K562 (cell line): Measurements from ENCODE around the gene ARSK. TPM values are rescaled to one million over a fixed set of nuclear protein-coding genes. Genes with fewer than 3 reads are reported as not detected.

Experiments used
- CHD2 ChIP-seq: IDR thresholded peaks from 2 replicates; pipeline ENCODE4 v1.6.1; 2011; ENCODE audit warnings: low read depth, low read length
- E2F6 ChIP-seq, 2 experiments: IDR thresholded peaks; 2 replicates each; pipeline ENCODE4 v1.6.1; 2011; ENCODE audit warnings: borderline replicate concordance in 1 of 2, control low read depth in 1 of 2, low read depth in 1 of 2, low read length in 1 of 2, mild to moderate bottlenecking in 1 of 2, mixed read lengths in 1 of 2, moderate library complexity in 1 of 2; ENCODE audit not compliant: insufficient read depth in 1 of 2, insufficient read length in 1 of 2, poor library complexity in 1 of 2, severe bottlenecking in 1 of 2; ENCODE audit errors: extremely low read depth in 1 of 2
- ELK1 ChIP-seq: sonication (generic); formaldehyde crosslinking; IDR thresholded peaks from 2 replicates; pipeline ENCODE4 v1.8.1; 2022; ENCODE audit warnings: missing genetic modification reagents
- GATA2 ChIP-seq: sonication (generic); formaldehyde crosslinking; IDR thresholded peaks from 2 replicates; pipeline ENCODE4 v1.4.0; 2020; ENCODE audit warnings: mild to moderate bottlenecking, missing genetic modification reagents
- MAZ ChIP-seq, 2 experiments: fragments of 450-650 bp in 1 of 2; sonication (generic) in 1 of 2; formaldehyde crosslinking; IDR thresholded peaks in 1 of 2; conservative IDR thresholded peaks in 1 of 2; 2 replicates each; pipeline versions ENCODE4 v1.4.0 to v1.5.0; 2020; ENCODE audit warnings: mild to moderate bottlenecking in 1 of 2, missing genetic modification reagents in 1 of 2
- MBD2 ChIP-seq: sonication (generic); IDR thresholded peaks from 2 replicates; pipeline ENCODE4 v1.6.1; 2016; ENCODE audit warnings: low read depth, borderline replicate concordance
- NFE2 ChIP-seq: IDR thresholded peaks from 2 replicates; pipeline ENCODE4 v1.6.1; 2014; ENCODE audit warnings: antibody characterized with exemption, low read depth
- NFRKB ChIP-seq: fragments of 450-650 bp; IDR thresholded peaks from 2 replicates; pipeline ENCODE4 v1.6.1; 2016; ENCODE audit warnings: low read depth
- NFYB ChIP-seq: IDR thresholded peaks from 2 replicates; pipeline ENCODE4 v1.6.1; 2011; ENCODE audit warnings: mild to moderate bottlenecking, moderate library complexity; ENCODE audit not compliant: insufficient read length; ENCODE audit errors: extremely low read depth
- RAD51 ChIP-seq: fragments of 450-650 bp; IDR thresholded peaks from 2 replicates; pipeline ENCODE4 v1.7.1; 2016; ENCODE audit warnings: low read depth, mild to moderate bottlenecking, borderline replicate concordance
- RB1 ChIP-seq: fragments of 450-650 bp; IDR thresholded peaks from 2 replicates; pipeline ENCODE4 v1.6.1; 2017; ENCODE audit warnings: low read depth, mild to moderate bottlenecking
- STAT5A ChIP-seq: IDR thresholded peaks from 2 replicates; pipeline ENCODE4 v1.6.1; 2012; ENCODE audit warnings: low read length, inconsistent platforms, borderline replicate concordance
- TFAM ChIP-seq: fragments of 250-450 bp; sonication (Bioruptor Pico); conservative IDR thresholded peaks from 2 replicates; pipeline ENCODE4 v1.5.0; 2021; ENCODE audit warnings: mild to moderate bottlenecking, moderate library complexity
- ZKSCAN3 ChIP-seq: fragments of 250-450 bp; sonication (Bioruptor Pico); IDR thresholded peaks from 2 replicates; pipeline ENCODE4 v1.4.0; 2020
- ZNF280A ChIP-seq: fragments of 450-650 bp; IDR thresholded peaks from 2 replicates; pipeline ENCODE4 v1.6.1; 2018; ENCODE audit warnings: mild to moderate bottlenecking, low read depth; ENCODE audit not compliant: partially characterized antibody
- ZNF316 ChIP-seq: fragments of 450-650 bp; IDR thresholded peaks from 2 replicates; pipeline ENCODE4 v1.6.1; 2016
- polyA plus RNA-seq, 8 experiments: library from polyadenylated mRNA; depleted of rRNA in 4 of 8; stranded (reverse) in 5 of 8; unstranded in 3 of 8; fragments of >200 nt; fragmentation: Nextera tagmentation in 2 of 8; fragmentation: Illumina TruSeq in 1 of 8; extraction: Ambion mirVana in 2 of 8; extraction: Trizol in 1 of 8; gene quantifications; 2 replicates each; pipeline versions ENCODE4 v1.2.1 to v1.2.3, GENCODE V29; 2011 to 2014; ENCODE audit warnings: inconsistent platforms in 1 of 8, missing spikeins in 1 of 8
- total RNA-seq, 7 experiments: library from RNA; depleted of rRNA in 6 of 7; stranded (reverse); fragments of >200 nt in 6 of 7; fragmentation: Illumina TruSeq in 2 of 7; extraction: Trizol in 2 of 7; gene quantifications; 2 replicates each; pipeline versions ENCODE4 v1.2.1 to v1.2.3, GENCODE V29; 2011 to 2021; ENCODE audit warnings: low replicate concordance in 1 of 7

Gene ARSK
- total and polyA plus RNA-seq, 9 of the 15 experiments (the other 6 are each of a cell fraction or from before 2014, with no cell fraction given): 2.7 to 9.4 (median 7.1) TPM

DNA sequence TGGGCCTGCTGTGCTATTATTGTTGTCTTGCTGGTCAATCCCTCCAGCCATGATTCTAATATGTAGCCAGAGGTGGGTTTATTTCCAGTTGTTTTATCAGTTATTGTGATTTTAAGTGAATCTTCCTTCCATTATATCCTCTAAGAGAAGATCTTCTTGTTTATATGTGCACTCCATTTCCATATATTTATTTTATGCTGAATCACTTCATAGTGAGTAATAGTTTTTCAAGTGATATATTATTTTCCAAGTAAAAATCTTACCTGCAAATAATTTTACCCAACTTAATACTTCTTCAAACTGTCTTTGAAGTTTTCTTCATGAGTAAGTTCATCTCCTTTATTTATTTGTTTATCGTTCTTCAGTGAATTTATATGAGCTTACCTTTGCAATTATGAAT, 51.5 kb downstream of the ARSK start (continued):
- TF ChIP-seq ZNF280A (no peak), ZKSCAN3 (CRISPR knock-in tag) (no peak), TFAM (CRISPR knock-in tag) (no peak), STAT5A (no peak), NFYB (no peak), RAD51 (no peak), RB1 (no peak), E2F6 (IDR thresholded peaks at IDR 0.05; ENCODE audit: borderline replicate concordance in 1 of 2, extremely low read depth in 1 of 2, insufficient read depth in 1 of 2, insufficient read length in 1 of 2, low read depth in 1 of 2, low read length in 1 of 2, poor library complexity in 1 of 2, severe bottlenecking in 1 of 2) (no peak), NFE2 (0 out of 2 replicates have a peak, but pooled peaks have one; percentile 19), GATA2 (CRISPR knock-in tag) (no peak), MAZ (CRISPR knock-in tag; conservative IDR thresholded peaks at IDR 0.05 in 1 of 2, IDR thresholded peaks at IDR 0.05 in 1 of 2) (no peak), MBD2 (no peak), ZNF316 (peak; percentile 69), ELK1 (no peak), NFRKB (no peak), CHD2 (no peak)
- TF ChIP-seq, all 486 proteins: peak for 4
